GM19043 (cell line): ENCODE results near the gene C17orf67.
A peak's percentile ranks its signal among the peaks of the same experiment; 100 is the strongest.

Experiments used
- ATAC-seq: cut with Tn5 transposase; IDR thresholded peaks from one replicate; pipeline ENCODE4 v1.9.1; 2021; ENCODE audit warnings: low read depth; ENCODE audit not compliant: unreplicated experiment

The C17orf67 gene

DNA sequence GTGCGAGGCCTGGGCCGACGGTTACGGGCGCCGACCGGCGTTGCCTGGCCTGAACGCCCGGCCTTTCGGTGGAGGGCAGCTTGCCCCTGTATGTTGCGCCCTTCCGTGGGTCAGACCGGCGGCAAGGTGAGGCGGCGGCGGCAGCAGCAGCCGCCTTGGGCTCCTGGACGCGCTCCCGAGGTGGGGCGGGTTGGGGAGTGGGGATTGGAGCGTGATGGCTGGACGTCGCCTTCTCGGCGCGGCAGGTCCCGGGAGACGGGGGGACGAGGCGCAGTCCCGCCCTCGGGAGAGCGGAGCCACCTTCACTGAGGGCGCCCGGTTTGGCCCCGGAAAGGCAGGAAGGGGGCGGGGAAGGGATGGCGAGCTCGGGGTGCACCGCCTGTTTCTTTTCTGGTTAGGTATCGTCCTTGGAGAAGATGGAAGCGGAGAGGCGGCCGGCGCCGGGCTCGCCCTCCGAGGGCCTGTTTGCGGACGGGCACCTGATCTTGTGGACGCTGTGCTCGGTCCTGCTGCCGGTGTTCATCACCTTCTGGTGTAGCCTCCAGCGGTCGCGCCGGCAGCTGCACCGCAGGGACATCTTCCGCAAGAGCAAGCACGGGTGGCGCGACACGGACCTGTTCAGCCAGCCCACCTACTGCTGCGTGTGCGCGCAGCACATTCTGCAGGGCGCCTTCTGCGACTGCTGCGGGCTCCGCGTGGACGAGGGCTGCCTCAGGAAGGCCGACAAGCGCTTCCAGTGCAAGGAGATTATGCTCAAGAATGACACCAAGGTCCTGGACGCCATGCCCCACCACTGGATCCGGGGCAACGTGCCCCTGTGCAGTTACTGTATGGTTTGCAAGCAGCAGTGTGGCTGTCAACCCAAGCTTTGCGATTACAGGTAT, 902 bp upstream of the C17orf67 start:
- ATAC-seq = peak; percentile 29

DNA sequence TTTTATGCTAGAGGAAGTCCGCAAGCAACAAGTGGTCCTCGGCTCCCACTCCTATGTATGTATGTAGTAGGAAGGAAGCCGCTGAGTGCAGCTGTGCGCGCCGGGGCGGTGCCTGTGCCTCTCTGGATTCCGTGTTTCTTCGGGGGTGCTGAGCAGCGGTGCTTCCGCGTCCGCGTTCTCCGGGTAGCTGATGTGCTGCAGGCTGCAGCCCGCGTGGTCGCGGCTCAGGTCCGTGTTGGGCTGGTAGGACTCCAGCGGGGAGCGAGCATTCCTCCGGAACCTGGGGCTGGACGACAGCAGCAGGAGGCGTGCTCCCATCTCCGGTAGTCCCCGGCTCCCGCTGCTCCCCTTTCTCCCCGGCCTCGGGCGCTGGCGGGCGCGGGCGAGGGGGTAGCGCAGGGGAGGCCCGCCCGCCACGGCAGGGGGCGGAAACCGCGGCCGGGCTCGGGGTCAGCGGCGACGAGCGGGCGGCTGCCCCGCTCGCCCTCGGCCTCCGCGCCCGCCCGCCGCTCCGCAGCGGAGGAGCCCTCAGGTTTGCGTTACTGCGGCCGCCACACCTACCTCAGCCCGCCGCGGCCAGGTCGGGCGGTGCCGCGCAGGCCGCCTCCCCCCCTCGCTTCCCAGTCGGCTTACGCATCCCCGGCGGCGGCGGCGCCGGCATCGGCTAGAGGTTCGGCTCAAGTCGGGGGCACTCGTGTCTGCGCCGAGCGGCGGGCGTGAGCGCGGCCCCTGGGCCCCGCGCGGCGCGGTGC, 487 bp downstream of the C17orf67 start:
- peak; percentile 39 for ATAC-seq

DNA sequence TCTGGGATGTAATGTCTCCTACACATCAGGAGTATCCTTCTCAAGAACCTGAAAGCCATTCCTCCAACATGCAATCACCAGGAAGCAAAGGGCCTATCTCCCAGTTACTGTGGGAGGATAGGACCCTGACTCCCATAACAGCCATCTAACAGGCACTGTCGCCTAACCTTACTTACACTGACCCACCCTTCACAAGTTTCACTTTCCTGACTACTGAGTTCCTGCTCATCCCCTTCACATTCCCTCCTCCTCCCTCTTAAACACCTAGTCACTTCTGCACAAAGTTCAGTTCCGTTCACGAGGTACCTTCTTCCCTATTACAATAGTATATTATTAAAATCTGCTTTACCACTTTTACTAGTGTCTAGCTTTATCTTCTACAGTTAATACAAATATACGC, 1.3 kb downstream of the C17orf67 start:
- ATAC-seq = no peak

DNA sequence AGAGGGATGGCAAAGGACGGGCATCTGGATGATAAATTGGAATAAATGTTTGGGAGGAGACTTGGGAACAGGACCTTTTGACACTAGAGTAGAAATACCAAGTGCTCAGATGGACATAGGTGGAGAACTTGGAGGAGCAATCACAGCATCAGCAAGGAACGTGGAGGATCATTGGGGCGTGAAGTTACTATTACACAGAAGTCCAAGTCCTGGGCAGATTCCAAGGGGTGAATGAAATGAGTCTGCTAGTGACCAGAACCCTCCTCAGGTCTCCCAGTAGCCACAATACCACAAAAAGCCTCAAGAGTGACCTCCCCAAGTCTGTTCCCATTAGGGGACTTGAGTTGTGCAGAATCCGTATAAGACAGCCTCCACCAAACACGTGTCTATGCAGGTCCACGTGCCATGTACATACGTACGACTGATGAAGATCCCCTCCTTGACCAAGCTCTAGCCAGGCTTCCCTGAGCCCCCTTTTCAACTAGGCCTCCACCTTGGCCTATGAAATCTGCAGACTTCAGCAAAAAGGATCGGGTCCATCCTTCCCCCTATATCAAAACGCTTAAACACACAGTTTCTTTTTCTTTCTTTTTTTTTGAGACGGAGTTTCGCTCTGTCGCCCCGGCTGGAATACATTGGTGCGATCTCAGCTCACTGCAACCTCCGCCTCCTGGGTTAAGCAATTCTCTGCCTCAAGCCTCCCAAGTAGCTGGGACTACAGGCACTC, 2.2 kb downstream of the C17orf67 start:
- ATAC-seq = no peak

DNA sequence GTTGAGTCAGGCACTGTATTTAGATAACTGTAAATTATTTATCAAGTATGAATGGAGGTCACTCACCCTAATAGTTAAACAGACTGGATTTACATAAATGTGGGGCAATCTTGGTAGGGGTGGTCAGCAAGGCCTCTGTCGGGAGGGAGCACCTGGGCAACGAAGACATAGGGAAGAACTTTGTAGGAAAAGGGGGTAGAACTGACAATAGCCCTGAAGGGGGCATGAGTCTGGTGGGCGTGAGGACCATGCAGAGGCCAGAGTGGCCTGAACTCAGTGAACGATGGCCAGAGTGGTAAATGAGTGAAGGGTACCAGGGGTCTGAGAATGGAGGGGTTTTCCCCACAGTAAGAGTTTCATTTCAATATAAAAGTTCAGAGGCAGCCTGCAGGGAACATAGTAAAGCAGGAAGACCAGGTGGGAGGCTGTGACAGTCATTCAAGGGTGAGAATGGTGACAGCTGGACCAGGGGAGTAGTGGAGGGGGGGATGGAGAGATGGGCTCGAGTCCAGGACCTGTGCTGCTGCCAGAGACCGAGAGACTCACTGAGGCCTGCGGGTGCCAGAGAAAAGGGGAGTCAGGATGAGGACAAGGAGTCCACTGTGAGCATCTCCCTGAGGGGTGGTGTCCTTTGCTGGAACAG, 2.9 kb downstream of the C17orf67 start:
- no peak for ATAC-seq

DNA sequence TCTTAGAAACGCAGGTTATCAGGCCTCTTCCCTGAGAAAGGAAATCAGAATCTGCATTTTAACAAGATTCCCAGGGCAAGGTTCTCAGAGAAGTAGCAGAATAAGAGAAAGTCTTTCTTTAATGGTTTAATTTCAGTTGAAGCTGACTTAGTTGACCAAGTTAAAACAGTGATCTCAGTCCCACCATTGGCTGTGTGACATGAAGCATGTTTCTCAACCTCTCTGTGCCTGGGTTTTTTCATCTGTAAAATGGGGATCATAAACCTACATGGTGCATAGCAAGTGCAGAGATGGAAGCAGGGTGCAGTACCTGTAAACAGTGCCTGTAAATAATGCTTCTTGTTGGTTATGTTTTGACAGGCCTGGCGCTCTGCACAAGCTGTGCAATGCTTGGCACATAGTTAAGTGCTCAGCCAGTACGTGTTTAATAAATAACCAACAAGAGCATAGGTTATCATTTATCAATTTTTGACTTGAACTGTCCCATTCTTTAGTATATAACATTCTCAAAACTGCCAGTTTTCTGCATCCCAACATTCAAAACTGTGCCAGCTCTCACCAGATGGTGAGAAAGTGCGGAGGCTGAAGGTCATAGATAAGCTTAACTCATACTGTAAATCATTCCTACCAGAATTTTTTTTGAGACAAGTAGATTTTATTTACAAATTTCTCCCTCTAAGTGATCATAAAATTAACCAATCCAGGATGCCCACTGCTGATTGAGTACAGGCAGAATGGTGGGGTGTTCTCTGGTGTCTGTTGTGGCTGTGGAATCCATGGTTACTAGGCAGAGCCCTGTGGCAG, 6.9 kb downstream of the C17orf67 start:
- ATAC-seq = no peak

DNA sequence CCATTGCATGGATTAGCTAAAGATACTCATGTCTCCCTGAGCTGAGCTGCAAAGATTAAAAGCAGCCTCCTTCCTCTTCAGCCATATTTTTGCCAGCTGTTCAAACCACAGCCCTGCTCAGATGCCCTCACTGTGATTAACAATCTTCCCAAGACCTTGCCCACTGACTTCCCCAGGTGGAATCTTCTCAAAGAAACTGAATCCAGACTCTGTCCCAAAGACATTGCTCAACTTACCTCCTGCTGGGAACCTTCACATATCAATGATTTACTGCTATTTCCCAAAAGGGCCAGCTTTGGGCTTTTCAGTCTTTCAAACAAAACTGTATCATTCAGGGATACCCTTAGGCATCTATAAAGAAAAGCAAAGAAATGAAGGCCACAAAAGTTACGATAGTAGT, 9.2 kb downstream of the C17orf67 start:
- no peak for ATAC-seq

DNA sequence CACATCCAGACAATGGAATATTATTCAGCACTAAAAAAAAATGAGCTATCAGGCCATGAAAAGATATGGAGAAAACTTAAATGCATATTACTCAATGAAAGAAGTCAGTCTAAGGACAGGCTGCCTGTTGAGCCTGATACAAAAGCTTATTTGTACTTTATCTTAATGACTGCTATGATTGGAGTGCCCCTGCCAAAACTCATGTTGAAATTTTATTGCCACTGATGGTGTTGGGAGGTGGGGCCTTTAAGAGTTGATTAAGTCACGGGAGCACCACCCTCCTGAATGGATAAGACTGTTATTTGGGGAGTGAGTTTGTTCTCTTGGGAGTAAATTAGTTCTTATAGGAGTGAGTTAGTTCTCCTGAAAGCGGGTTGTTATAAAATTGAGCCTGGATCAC, 9.9 kb downstream of the C17orf67 start:
- ATAC-seq = no peak

DNA sequence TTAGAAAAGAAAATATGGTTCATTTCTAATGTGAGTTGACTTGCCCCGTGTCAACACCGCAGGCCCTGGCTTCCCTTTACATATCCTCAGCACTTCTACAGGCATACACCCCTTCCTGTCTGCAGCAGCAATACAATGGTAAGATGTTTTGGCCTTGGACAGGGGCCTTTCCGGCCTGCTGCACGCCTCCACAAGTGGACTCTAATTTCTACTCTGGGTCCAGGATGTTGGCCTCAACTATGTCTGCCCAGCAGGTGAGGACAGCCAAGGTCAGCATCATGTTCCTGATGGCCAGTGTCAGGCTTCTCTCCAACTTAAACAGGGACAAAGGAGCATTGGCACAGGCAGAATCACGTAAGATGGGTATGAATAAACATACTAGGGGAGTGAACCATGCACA, 11.0 kb downstream of the C17orf67 start:
- ATAC-seq = no peak

DNA sequence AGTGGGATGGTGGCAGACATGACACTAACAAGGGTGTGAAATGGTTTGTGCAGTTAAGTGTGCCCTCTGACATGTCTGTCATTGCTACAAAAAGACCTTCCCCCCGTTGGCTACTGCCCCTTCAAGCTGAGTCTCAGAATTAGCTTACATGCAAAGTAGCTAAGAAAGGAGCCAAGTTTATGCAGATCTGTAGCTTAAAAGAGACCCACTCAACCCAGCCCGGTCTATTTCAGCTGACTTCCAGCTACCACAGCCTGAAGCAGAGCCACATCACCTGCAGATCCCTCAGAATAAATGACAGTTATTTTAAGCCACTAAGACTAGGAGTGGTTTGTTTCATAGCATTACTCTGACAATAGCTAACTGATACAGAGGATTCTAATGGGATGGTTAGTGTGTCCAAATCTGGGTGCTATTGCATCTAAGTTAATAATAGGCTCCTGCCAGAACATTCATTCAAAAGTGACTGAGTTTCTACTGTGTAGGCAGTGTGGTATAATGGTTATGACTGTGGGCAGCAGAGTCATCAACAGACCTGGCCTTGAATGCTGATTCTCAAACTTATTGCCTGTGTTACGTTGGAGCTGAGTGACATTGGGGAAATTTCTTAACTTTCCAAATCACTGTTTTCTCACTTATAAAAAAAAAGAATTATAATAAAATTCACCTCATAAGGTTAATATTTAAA, 11.7 kb downstream of the C17orf67 start:
- ATAC-seq = no peak

DNA sequence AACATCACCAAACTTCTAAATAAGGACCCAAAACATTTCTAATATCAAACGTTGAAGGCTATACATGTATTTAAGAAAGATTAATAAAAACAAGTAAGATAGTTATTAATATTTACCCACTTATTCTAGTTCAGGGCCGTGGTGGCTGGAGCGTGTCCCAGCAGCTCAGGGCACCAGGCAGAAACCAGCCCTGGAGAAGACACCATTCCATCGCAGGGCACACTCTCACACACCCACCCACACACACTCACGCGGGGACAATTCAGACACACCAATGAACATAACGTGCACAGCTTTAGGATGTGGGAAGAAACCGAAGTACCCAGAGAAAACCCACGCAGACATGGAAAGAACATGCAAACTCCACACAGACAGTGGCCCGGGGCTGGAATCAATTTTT, 13.5 kb downstream of the C17orf67 start:
- no peak for ATAC-seq

DNA sequence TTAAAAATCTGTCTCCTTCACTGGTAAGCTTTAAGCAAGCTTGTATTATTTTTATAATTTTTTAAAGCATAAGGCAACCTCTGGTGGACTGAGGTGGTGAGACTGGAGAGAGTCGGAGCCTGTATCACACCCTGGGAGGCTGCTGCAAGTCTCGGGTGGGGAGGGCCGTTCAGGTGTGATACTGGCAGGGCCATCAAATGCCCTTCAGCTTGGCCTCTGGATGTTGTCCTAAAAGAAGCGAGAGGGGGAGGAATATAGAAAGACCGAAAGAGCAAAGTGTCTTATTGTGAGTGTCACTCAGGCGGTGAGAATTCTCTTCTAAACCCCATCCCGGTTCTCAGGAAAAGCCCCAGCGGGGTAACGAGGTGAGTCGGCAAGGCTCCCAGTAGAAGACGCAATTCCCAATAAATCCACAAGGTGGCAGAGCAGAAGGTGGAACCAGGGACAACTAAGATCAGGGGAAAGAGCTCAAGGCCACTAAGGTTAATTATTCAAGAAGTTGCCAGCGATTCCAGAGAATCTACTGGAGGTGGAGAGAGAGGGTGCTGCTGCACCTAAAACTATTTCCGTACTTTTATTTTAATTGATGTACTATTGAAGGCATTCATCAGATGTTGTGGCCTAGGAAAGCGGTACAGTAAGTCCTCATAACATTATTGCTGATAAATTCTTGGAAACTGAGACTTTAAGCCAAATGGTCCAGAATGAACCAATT, 14.1 kb downstream of the C17orf67 start:
- peak; percentile 81 for ATAC-seq

DNA sequence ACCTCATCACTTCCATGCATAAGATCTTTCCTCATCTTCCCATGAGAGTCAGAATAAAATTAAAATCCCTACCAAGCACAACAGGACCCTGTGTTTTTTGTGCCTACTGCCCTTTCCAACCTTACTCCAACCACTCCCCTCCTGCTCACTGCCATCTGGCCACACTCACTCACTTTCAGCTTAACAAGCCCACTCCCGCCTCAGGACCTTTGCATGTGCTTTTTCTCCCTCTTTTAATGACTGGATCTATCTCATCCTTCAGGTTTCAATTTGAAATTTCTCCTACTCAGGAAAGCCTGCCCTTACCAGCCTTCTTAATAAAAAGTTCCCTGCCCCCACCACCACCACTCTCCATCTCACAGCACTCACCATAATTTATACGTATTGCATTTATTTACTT, 14.7 kb downstream of the C17orf67 start:
- no peak for ATAC-seq

DNA sequence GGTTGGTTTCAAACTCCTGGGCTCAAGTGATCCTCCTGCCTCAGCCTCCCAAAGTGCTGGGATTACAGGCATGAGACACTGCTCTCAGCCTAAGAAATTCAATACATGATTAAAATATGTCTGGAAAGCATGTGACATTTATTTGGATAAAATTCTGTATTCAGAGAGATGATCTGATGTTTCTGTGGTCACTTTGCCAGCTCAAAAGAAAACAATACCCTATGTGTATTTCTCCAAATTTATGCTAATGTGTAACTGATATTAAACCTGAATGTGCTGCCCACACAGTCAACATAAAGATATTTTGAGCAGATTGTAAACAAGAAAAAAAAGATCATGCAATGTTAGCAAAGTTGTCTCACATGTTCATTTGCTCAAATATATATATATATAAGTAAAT, 16.7 kb downstream of the C17orf67 start:
- no peak for ATAC-seq

DNA sequence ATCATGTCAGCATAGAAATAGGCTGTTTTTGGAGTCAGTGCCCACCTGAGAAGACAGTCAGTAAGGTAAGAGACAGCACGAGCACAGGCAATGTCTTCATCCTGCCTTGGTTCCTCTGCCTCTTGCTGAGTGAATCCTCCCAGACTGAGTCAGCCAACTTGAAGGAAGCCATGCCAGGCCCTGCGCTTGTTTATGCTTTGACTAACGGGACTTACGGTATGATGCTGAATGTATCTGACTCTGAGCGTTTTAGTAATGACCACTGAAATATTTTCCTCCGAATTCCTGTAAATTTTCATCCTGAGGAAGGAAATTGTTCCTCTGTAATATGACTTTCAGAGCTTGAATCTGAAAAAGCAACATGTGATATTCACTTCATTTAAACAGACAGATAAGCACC, 18.0 kb downstream of the C17orf67 start:
- ATAC-seq = no peak

DNA sequence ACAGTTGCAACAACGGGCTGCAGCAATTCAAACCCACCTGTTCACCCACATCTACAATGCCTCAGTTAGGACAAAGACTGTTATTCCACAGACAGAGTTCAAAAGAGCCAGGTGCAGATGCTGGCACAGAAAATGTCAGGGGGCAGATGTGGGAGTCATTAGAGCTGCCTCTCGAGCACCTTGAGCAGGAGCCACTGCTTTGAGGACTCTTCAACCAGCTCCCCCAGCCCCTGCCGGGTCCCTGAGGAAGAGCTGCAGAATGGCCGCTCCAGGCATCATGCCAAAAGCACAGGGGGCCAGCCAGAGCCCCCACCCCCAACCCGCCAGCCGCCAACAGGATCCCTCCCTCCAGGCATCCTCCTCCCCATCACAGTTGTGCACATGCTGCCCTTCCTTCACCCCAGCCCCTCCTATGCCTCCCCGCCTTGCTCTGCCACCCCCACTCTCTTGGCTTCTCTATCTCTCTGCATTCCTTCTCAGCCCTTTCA, 20.8 kb downstream of the C17orf67 start:
- no peak for ATAC-seq

DNA sequence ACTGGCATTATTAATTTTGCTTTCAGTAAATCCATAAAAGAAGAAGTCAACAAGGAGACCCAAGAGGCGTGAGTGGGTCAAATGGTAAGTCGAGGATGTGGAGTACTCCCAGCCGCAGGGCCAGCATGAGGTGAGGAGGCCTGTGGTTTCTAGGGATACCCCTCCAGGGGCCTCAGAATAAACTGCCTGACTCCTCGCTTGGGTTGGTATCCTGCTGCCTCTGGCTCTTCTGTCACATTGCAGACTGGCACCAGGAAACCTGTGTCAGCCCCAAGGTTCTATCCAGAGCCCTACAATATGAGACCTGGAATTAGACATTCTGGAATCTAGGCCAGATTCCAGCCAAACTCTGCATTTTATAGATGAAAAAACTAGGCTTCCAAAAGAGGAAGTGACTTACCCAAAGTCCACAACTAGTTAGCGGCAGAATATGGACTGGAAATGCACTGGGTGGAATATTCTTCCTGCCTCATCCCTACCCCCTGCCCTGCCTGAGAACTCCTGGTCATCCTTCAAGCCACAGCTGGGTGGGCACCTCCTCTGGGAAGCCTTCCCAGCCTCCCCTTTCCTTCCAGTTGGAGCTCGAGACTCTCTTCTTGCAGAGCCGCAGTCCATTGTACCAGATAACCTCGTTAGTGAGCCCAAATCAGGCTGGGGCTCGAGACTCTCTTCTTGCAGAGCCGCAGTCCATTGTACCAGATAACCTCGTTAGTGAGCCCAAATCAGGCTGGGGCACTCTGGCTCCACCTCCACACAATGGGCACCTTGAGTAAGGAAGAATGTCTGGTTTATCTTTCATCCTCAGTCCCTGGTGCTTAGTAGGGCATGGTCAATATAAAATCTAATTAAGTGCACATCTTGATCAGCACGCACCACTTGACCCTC, 22.6 kb downstream of the C17orf67 start:
- no peak for ATAC-seq

DNA sequence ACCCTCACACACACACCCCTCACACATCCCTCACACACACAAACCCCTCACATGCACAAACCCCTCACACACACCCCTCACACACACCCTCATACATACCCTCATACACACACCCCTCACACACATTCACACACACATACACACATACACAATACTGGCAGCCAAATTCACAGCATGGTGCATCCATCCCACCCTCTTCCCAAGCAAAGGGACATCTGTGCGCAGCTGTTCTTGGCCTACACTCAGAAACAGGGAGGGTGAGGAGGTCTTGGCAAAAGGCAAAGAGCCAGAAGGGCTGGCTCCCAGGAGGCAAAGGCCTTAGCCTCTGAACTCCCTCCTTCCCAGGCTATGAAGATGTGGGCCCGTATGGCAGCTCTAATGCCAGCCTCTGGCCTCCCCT, 23.4 kb downstream of the C17orf67 start:
- ATAC-seq = no peak
